ENCODE data around the gene UBE2M.
A peak's percentile ranks its signal among the peaks of the same experiment; 100 is the strongest.

Gene UBE2M

GRCh38 chr19:58570770-58571574, 12.6 kb upstream of the UBE2M start:
- DNase-seq = no peak

- DNase-seq = no peak
Observed at GRCh38 chr19:58569943-58570670, 11.7 kb upstream of the UBE2M start.

- DNase-seq = no peak
Observed at GRCh38 chr19:58569191-58569942, 11.0 kb upstream of the UBE2M start.

- no peak for DNase-seq
Observed at GRCh38 chr19:58568453-58569130, 10.2 kb upstream of the UBE2M start.

GRCh38 chr19:58566989-58567388, 8.6 kb upstream of the UBE2M start:
- no peak for DNase-seq

- no peak for DNase-seq
Observed at GRCh38 chr19:58563823-58564222, 5.4 kb upstream of the UBE2M start.

GRCh38 chr19:58563034-58563573, 4.7 kb upstream of the UBE2M start:
- DNase-seq = peak; percentile 84

GRCh38 chr19:58562122-58563033, 4.0 kb upstream of the UBE2M start:
- peak; percentile 87 for DNase-seq

- no peak for DNase-seq
Observed at GRCh38 chr19:58561373-58562121, 3.1 kb upstream of the UBE2M start.

- DNase-seq = no peak
Observed at GRCh38 chr19:58560921-58561320, 2.5 kb upstream of the UBE2M start.

GRCh38 chr19:58560007-58560887, 1.8 kb upstream of the UBE2M start:
- DNase-seq = no peak

- peak; percentile 93 for DNase-seq
Observed at GRCh38 chr19:58559275-58560006, 1.0 kb upstream of the UBE2M start.

- peak; percentile 99 for DNase-seq
Observed at GRCh38 chr19:58558623-58559274, 338 bp upstream of the UBE2M start.

GRCh38 chr19:58557221-58558065, 968 bp downstream of the UBE2M start:
- DNase-seq = no peak

GRCh38 chr19:58556622-58557220, 1.7 kb downstream of the UBE2M start:
- no peak for DNase-seq

GRCh38 chr19:58555920-58556621, 2.3 kb downstream of the UBE2M start:
- no peak for DNase-seq

All from retina (tissue), 1 donor.